K562 (cell line): ENCODE results near the gene VPS37B. TPM values are rescaled to one million over a fixed set of nuclear protein-coding genes. Genes with fewer than 3 reads are reported as not detected.
A peak's percentile ranks its signal among the peaks of the same experiment; 100 is the strongest.

Source experiments
- ATAC-seq: fragments of 200-7000 bp; cut with Tn5 transposase; 3 replicates; pipeline ENCODE4 v1.9.1; 2020; ENCODE audit warnings: moderate library complexity
- BruUV-seq: library from RNA; stranded (reverse); fragments of 400-500 nt; replicated peaks from 2 replicates; lab custom pipeline; 2021; lab: Mats Ljungman, UMichigan
- CTCF ChIA-PET: fragments of 300-600 bp; formaldehyde crosslinking; extraction: SDS; loops from one replicate; lab custom pipeline; 2021; ENCODE audit warnings: low intra/inter-chr PET ratio; lab: Yijun Ruan, JAX
- POLR2A ChIA-PET: fragments of 300-600, 350-650 bp; sonication (Branson Sonifier 250); formaldehyde crosslinking; extraction: SDS; loops from one replicate; lab custom pipeline; 2021; ENCODE audit warnings: antibody characterized with exemption, inconsistent platforms; lab: Yijun Ruan, JAX
- DNase-seq, 4 experiments: peaks; one replicate each; pipeline versions ENCODE4 v3.0.0 to v3.0.0-alpha.2; 2011 to 2018; ENCODE audit warnings: low spot score in 3 of 4, mixed read lengths in 3 of 4; ENCODE audit errors: extremely low read depth in 1 of 4
- FAIRE-seq: peaks from 2 replicates; lab custom pipeline; 2011; peaks lifted over from hg19 to GRCh38; lab: Jason Lieb, UNC
- H2AFZ ChIP-seq: 2 replicates; pipeline ENCODE4 v1.6.0; 2011; ENCODE audit warnings: low read depth, low read length, control low read depth, inconsistent platforms
- H3K27ac ChIP-seq: fragments of 200-600 bp; 3 replicates; pipeline ENCODE4 v1.8.0; 2011; ENCODE audit warnings: low read depth, mild to moderate bottlenecking, control low read depth, inconsistent platforms, low read length, moderate library complexity, mixed read lengths; ENCODE audit errors: extremely low read depth
- H3K27me3 ChIP-seq, 2 experiments: fragments of 300-600 bp in 1 of 2; 2 replicates in 1 of 2; 3 replicates in 1 of 2; pipeline versions ENCODE4 v1.6.0 to v1.8.0; 2011; ENCODE audit warnings: inconsistent platforms in 2 of 2, low read length in 2 of 2, mild to moderate bottlenecking in 1 of 2, mixed read lengths in 1 of 2, moderate library complexity in 1 of 2; ENCODE audit not compliant: control insufficient read depth in 2 of 2, insufficient read depth in 2 of 2
- H3K36me3 ChIP-seq: fragments of 300-600 bp; 3 replicates; pipeline ENCODE4 v1.8.0; 2011; ENCODE audit warnings: mild to moderate bottlenecking, low read length, inconsistent platforms; ENCODE audit not compliant: control insufficient read depth, insufficient read depth
- H3K4me1 ChIP-seq, 2 experiments: fragments of 200-600 bp in 1 of 2; replicated peaks in 1 of 2; 2 replicates in 1 of 2; 3 replicates in 1 of 2; pipeline versions ENCODE4 v1.5.1 to v1.8.0; 2011; ENCODE audit warnings: inconsistent platforms in 2 of 2, low read length in 2 of 2, mild to moderate bottlenecking in 1 of 2, mixed read lengths in 1 of 2, moderate library complexity in 1 of 2; ENCODE audit not compliant: control insufficient read depth in 2 of 2, insufficient read depth in 2 of 2
- H3K4me2 ChIP-seq: 2 replicates; pipeline ENCODE4 v1.6.1; 2011; ENCODE audit warnings: low read length, control low read depth, inconsistent platforms, mixed read lengths; ENCODE audit not compliant: insufficient read depth
- H3K4me3 ChIP-seq: fragments of 200-600 bp; sonication (generic), shearing (Covaris generic); 2 replicates; pipeline ENCODE4 v1.5.1; 2016; ENCODE audit warnings: control low read depth, inconsistent platforms
- H3K79me2 ChIP-seq: fragments of 200-600 bp; 3 replicates; pipeline ENCODE4 v1.8.0; 2011; ENCODE audit warnings: low read length, inconsistent platforms; ENCODE audit not compliant: control insufficient read depth, insufficient read depth
- H3K9ac ChIP-seq, 2 experiments: 2 replicates each; pipeline versions ENCODE4 v1.6.0 to v1.6.1; 2011; ENCODE audit warnings: low read depth in 2 of 2, low read length in 2 of 2, control low read depth in 1 of 2, inconsistent platforms in 1 of 2, mild to moderate bottlenecking in 1 of 2, mixed read lengths in 1 of 2; ENCODE audit not compliant: insufficient read depth in 1 of 2
- H3K9me1 ChIP-seq: one replicate; pipeline ENCODE4 v1.6.0; 2011; ENCODE audit warnings: inconsistent platforms, mild to moderate bottlenecking, low read length, moderate library complexity; ENCODE audit not compliant: control insufficient read depth, insufficient read depth
- H3K9me3 ChIP-seq: replicated peaks from 2 replicates; pipeline ENCODE4 v1.5.1; 2011; ENCODE audit warnings: low read depth, low read length, inconsistent platforms; ENCODE audit not compliant: control insufficient read depth, insufficient read depth
- H4K20me1 ChIP-seq: replicated peaks from 2 replicates; pipeline ENCODE4 v1.6.1; 2011; ENCODE audit warnings: low read length, inconsistent platforms, mixed read lengths; ENCODE audit not compliant: control insufficient read depth, insufficient read depth
- HMGXB4 ChIP-seq: sonication (generic); formaldehyde crosslinking; IDR thresholded peaks from 2 replicates; pipeline ENCODE4 v1.8.1; 2023; ENCODE audit warnings: mild to moderate bottlenecking, missing genetic modification reagents
- KDM1A ChIP-seq, 2 experiments: fragments of 450-650 bp; IDR thresholded peaks; 2 replicates each; pipeline ENCODE4 v1.6.1; 2016; ENCODE audit warnings: mild to moderate bottlenecking in 2 of 2
- POU5F1 ChIP-seq: fragments of 150-350 bp; IDR thresholded peaks from 2 replicates; pipeline ENCODE4 v1.6.1; 2014; ENCODE audit warnings: borderline replicate concordance, low read length, low read depth, mild to moderate bottlenecking; ENCODE audit not compliant: partially characterized antibody
- RBM25 ChIP-seq: fragments of 200-400 bp; formaldehyde crosslinking; IDR thresholded peaks from 2 replicates; pipeline ENCODE4 v1.6.1; 2018; ENCODE audit warnings: low read length, low read depth, moderate library complexity; ENCODE audit not compliant: severe bottlenecking
- SMAD3 ChIP-seq: fragments of 450-650 bp; formaldehyde crosslinking; conservative IDR thresholded peaks from 2 replicates; pipeline ENCODE4 v1.4.0; 2020; ENCODE audit warnings: mild to moderate bottlenecking
- USF2 ChIP-seq: sonication (generic); formaldehyde crosslinking; IDR thresholded peaks from 2 replicates; pipeline ENCODE4 v1.5.0; 2020; ENCODE audit warnings: missing genetic modification reagents
- YY1 ChIP-seq, 3 experiments: IDR thresholded peaks; 2 replicates each; pipeline ENCODE4 v1.6.1; 2011; ENCODE audit warnings: low read length in 2 of 3, mild to moderate bottlenecking in 2 of 3, moderate library complexity in 2 of 3, borderline replicate concordance in 1 of 3, control low read depth in 1 of 3, low read depth in 1 of 3; ENCODE audit not compliant: insufficient read depth in 3 of 3, insufficient replicate concordance in 2 of 3, control insufficient read depth in 1 of 3, insufficient read length in 1 of 3; ENCODE audit errors: extremely low read depth in 1 of 3
- ZBTB7A ChIP-seq: IDR thresholded peaks from 2 replicates; pipeline ENCODE4 v1.6.1; 2011; ENCODE audit warnings: low read depth, mild to moderate bottlenecking, low read length, moderate library complexity, borderline replicate concordance; ENCODE audit not compliant: control insufficient read depth
- WGBS: fragments of 100-300 bp; shearing (Covaris generic); methylation state at CpG from one replicate; pipeline ENCODE4 v1.1.6; 2016; ENCODE audit warnings: low coverage, mixed read lengths; ENCODE audit not compliant: insufficient coverage; ENCODE audit errors: missing lambda C conversion rate; 5-methylcytosine and 5-hydroxymethylcytosine counted together
- in situ Hi-C: fragments of 300-500 bp; cut with MboI; formaldehyde crosslinking; loops from 4 replicates; pipeline ENCODE4 v1.15.0; 2018; ENCODE audit warnings: inconsistent platforms, mixed read lengths
- intact Hi-C: fragments of 100-400 bp; cut with micrococcal nuclease; formaldehyde crosslinking; loops from 2 replicates; pipeline ENCODE4 v1.14.2; 2022
- polyA plus RNA-seq, 8 experiments: library from polyadenylated mRNA; depleted of rRNA in 4 of 8; stranded (reverse) in 5 of 8; unstranded in 3 of 8; fragments of >200 nt; fragmentation: Nextera tagmentation in 2 of 8; fragmentation: Illumina TruSeq in 1 of 8; extraction: Ambion mirVana in 2 of 8; extraction: Trizol in 1 of 8; gene quantifications; 2 replicates each; pipeline versions ENCODE4 v1.2.1 to v1.2.3, GENCODE V29; 2011 to 2014; ENCODE audit warnings: inconsistent platforms in 1 of 8, missing spikeins in 1 of 8
- total RNA-seq, 7 experiments: library from RNA; depleted of rRNA in 6 of 7; stranded (reverse); fragments of >200 nt in 6 of 7; fragmentation: Illumina TruSeq in 2 of 7; extraction: Trizol in 2 of 7; gene quantifications; 2 replicates each; pipeline versions ENCODE4 v1.2.1 to v1.2.3, GENCODE V29; 2011 to 2021; ENCODE audit warnings: low replicate concordance in 1 of 7

VPS37B gene
- total and polyA plus RNA-seq, 9 of the 15 experiments (the other 6 are each of a cell fraction or from before 2014, with no cell fraction given): 0.28 to 37.4 (median 17.9) TPM

GRCh38 chr12:122917507-122918121 is 21.7 kb upstream of the VPS37B start:
- H3K4me2 ChIP-seq: peak overlapping the region; percentile 24
- H3K9me1 ChIP-seq: no peaks in the 10 kb centered on the region
- no peak overlapping the region for H3K4me3 ChIP-seq
- H3K36me3 ChIP-seq: no peaks in the 10 kb centered on the region
- peak; percentile 61 for ATAC-seq
- in situ Hi-C loops: no loop called here
- intact Hi-C loops: no loop called here
- H3K27ac ChIP-seq: no peak overlapping the region
- no peak for FAIRE-seq
- WGBS: 29% methylated on average over 9 of the region's 9 CpGs
- peak overlapping the region in 1 of 2 experiments; percentile 66; a peak in 2 of 4 replicates for H3K9ac ChIP-seq
- no peak for TF ChIP-seq SMAD3 (CRISPR knock-in tag)
- TF ChIP-seq HMGXB4 (CRISPR knock-in tag): no peak
- peak; percentile 46 for TF ChIP-seq RBM25
- TF ChIP-seq KDM1A (IDR thresholded peaks at IDR 0.05): no peak
- TF ChIP-seq YY1 (IDR thresholded peaks at IDR 0.05; ENCODE audit: borderline replicate concordance in 1 of 3, control insufficient read depth in 1 of 3, extremely low read depth in 1 of 3, insufficient read depth in 3 of 3, insufficient read length in 1 of 3, insufficient replicate concordance in 2 of 3, low read depth in 1 of 3, low read length in 2 of 3): peak in 1 of 3 experiments; percentile 9
- TF ChIP-seq USF2 (CRISPR knock-in tag): no peak
- no peak for TF ChIP-seq POU5F1
- no peak for TF ChIP-seq ZBTB7A
- peak overlapping the region; percentile 44; the same call in 1 of the 2 replicates for H2AFZ ChIP-seq
- no TSS peak for BruUV-seq
- peak in 2 of 4 experiments; percentile 37 to 42 for DNase-seq
- H3K27me3 ChIP-seq: no peaks in the 10 kb centered on the region
- H4K20me1 ChIP-seq: no peaks in the 10 kb centered on the region
- H3K4me1 ChIP-seq: peaks cover 0 to 14% of the 10 kb centered on the region in 2 experiments; a peak in 3 of 5 replicates
- ChIA-PET POLR2A (no interaction called here), CTCF (no interaction called here)
- no peaks in the 10 kb centered on the region for H3K9me3 ChIP-seq
- H3K79me2 ChIP-seq: no peaks in the 10 kb centered on the region
